GM18519 (cell line): ENCODE measurements around the gene TMEM106C.

Experiments used
- ATAC-seq: cut with Tn5 transposase; IDR thresholded peaks from one replicate; pipeline ENCODE4 v1.9.1; 2021; ENCODE audit warnings: mild to moderate bottlenecking, moderate library complexity; ENCODE audit not compliant: unreplicated experiment, low FRiP score

TMEM106C gene

DNA sequence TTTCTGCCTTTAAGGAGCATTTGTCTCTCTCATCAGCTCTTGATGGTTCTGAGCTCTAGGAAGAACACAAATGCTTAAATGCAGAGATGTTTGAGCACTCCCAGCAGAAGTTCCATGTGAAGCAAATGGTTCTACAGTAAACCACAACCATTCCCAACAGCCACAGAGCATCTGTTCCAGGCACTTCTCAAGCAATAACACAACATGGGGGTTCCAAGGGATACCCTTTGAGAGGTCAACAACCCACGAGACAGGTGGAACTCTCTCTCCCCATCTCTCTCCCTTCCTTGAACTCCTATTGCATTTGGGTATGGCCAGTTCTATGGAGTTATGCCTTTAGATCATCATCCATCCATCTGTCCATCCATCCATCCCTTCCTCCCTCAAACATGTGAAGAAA, 46.1 kb downstream of the TMEM106C start:
- ATAC-seq = no peak

GRCh38 chr12:48010366-48010970, 47.1 kb downstream of the TMEM106C start:
- no peak for ATAC-seq

DNA sequence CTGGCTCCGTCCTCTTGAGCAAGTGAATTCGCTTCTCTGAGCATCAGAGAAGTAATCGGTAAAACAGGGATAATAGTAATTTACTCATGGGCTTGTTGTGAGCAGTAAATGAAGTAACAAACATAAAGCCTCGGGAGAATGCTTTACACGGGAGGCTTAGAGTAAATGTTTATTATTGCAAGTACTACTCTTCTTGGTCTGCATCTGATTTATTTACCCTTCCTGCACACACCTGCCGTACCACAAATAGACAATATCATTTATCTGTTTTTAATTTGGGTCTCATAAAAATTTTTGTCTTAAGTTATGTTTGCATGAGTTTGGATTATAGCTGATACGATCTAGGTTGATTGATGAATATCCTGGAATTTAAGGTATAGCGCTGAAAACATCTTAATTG, 48.7 kb downstream of the TMEM106C start:
- ATAC-seq = no peak

DNA sequence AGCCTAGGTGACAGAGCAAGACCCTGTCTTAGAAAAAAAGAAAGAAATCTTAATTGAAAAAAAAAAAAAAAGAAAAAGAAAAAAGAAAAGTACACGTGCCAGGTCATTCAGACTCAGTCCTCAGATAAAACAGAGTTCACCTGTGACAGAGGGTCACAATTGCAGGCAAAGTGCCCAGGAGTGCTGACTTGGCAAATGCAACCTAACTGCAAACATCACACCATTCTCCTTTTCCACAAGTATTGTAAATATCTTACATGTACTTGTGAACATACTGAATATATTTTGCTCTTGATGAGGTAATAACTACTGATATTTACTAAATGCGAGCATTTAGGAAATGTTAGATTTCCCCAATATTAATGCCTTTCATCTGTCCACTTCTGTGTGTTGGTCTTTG, 49.9 kb downstream of the TMEM106C start:
- no peak for ATAC-seq

DNA sequence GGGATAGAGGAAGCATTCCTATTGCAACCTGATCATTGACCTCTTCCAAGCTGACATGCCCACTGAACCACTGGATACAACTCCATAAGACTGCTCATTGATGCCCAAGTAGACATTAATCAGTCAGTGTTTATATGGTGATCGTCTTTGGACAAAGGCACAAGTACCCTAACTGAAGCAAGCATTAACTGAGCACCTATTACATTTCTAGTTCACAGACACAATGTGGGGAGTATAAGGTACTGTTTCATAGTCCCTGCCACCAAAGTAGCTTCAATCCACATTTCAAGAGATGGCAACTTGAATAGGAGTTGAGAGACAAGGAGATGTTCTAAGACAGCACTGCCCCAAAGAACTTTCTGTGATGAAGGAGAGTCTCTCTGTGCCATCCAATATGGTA, 51.7 kb downstream of the TMEM106C start:
- no peak for ATAC-seq

- no peak for ATAC-seq
These were observed 52.6 kb downstream of the TMEM106C start for GRCh38 chr12:48015954-48016353.

- no peak for ATAC-seq
These were observed 53.1 kb downstream of the TMEM106C start for GRCh38 chr12:48016373-48017020.

DNA sequence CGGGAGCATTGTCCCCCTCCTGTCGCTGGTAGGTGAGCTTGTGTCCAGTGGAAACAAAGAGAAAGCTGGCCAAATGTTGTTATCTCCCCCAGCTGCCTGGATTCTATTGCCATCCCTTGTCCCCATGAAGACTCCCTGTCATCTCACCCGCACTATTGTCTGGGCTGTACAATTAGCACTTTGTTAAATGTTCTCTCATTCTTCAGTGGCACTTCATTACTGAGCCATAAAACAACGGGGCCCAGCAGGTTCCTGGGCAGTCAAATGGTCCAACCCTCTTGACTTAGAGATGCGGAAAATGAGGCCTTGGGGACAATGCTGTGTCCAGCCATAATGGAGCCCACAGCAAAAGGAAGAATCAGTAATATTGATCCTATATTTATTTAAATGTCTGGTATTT, 54.1 kb downstream of the TMEM106C start:
- no peak for ATAC-seq

GRCh38 chr12:48017921-48018617, 54.7 kb downstream of the TMEM106C start:
- ATAC-seq = no peak
